Stimulated activated CD4-positive, alpha-beta T cell treated with anti-CD3 and anti-CD28 coated beads, Interleukin-15, amount 100 ng/mL, for 24 hours (primary cell): ENCODE results near the gene HBEGF.

ENCODE experiments used
- DNase-seq: peaks from one replicate; pipeline ENCODE4 v3.0.0-alpha.2; 2020

The HBEGF gene, protein sequence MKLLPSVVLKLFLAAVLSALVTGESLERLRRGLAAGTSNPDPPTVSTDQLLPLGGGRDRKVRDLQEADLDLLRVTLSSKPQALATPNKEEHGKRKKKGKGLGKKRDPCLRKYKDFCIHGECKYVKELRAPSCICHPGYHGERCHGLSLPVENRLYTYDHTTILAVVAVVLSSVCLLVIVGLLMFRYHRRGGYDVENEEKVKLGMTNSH

GRCh38 chr5:140346348-140347221 lies at the start of gene HBEGF:
Gene HBEGF, minus strand, starts transcription at chr5:140346603. Its CDS starts 275 bp downstream, at chr5:140346328.
- DNase-seq, result peak; percentile 72

- no peak for DNase-seq
These were observed 47.3 kb upstream of the HBEGF start for GRCh38 chr5:140393738-140394137.

GRCh38 chr5:140391732-140392131 lies 45.3 kb upstream of the HBEGF start:
- no peak for DNase-seq

DNA sequence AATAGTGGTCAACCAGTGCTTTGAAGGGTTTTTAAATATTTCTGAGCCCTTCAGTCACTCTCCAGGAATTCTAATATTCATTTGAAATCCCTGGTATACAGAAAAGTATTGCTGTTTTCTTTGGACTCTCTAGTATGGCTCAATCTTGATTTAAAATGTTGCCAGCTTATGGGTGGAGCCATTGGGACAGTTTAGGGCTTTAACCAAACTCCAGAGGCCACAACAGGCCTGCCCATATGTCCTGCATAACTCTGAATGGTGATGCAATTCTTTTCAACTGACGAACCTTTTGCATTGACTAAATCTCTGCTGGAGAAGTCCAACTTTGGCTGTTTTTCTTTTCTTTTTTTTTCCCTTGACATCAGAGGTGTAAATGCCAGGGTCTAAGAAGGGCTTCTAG lies 44.9 kb upstream of the HBEGF start:
- DNase-seq, result no peak

DNA sequence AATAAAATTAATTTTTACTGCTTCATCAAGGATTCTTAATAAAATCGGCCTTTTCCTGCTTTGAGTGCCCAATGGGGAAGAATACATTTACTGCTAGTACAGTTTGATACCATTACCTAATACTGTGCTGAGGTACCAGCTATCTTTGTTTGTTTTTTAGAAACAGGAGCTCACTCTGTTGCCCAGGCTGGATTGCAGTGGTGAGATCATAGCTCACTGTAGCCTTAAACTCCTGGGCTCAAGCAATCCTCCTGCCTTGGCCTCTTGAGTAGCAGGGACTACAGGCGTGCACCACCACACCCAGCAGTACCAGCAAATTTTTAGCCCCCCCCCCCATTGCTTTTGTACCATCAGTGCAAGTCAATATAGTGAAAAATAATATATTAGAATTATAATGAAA lies 41.6 kb upstream of the HBEGF start:
- DNase-seq, result no peak

DNA sequence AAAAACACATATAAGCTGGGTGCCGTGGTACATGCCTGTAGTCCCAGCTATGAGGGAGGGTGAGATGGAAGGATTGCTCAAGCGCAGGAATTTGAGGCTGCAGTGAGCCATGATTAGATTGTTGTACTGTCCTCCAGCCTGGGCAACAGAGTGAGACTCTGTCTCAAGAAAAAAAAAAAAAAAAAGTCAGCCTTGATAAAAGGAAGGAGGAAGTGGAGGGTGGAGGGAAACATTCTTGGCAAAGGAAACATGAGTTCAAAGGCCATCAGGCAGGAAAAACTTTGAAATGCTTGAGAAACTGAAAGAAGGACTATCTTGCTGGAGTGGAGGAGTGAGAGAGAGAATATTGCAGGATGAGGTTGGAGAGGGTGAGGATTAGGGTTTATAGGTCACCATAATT lies 36.9 kb upstream of the HBEGF start:
- DNase-seq, result no peak

GRCh38 chr5:140382866-140383265 lies 36.5 kb upstream of the HBEGF start:
- no peak for DNase-seq

- DNase-seq, result peak; percentile 13
These were observed 35.6 kb upstream of the HBEGF start for GRCh38 chr5:140381972-140382371.

DNA sequence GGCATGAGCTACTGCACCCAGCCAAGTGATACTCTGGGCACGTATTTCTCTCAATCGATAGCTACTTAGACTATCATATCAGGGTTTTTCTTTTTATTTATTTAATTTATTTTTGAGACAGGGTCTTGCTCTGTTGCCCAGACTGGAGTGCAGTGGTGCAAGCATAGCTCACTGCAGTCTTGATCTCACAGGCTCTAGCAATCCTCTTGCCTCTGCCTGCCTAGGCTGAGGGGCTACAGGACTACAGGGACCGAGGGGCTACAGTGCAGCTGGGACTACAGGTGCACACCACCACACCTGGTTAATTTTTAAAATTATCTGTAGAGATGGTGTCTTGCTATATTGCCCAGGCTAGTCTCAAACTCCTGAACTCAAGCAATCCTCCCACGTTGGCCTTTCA lies 34.9 kb upstream of the HBEGF start:
- DNase-seq, result no peak

GRCh38 chr5:140372971-140373487 lies 26.6 kb upstream of the HBEGF start:
- DNase-seq, result peak; percentile 47

GRCh38 chr5:140371356-140372151 lies 25.2 kb upstream of the HBEGF start:
- DNase-seq, result no peak

- DNase-seq, result peak; percentile 7
These were observed 21.0 kb upstream of the HBEGF start for GRCh38 chr5:140367256-140368013.

GRCh38 chr5:140366589-140367255 lies 20.3 kb upstream of the HBEGF start:
- DNase-seq, result no peak

GRCh38 chr5:140365941-140366340 lies 19.5 kb upstream of the HBEGF start:
- no peak for DNase-seq

GRCh38 chr5:140365282-140365681 lies 18.9 kb upstream of the HBEGF start:
- no peak for DNase-seq

- DNase-seq, result no peak
These were observed 18.0 kb upstream of the HBEGF start for GRCh38 chr5:140364472-140364765.

- no peak for DNase-seq
These were observed 17.4 kb upstream of the HBEGF start for GRCh38 chr5:140363631-140364471.

DNA sequence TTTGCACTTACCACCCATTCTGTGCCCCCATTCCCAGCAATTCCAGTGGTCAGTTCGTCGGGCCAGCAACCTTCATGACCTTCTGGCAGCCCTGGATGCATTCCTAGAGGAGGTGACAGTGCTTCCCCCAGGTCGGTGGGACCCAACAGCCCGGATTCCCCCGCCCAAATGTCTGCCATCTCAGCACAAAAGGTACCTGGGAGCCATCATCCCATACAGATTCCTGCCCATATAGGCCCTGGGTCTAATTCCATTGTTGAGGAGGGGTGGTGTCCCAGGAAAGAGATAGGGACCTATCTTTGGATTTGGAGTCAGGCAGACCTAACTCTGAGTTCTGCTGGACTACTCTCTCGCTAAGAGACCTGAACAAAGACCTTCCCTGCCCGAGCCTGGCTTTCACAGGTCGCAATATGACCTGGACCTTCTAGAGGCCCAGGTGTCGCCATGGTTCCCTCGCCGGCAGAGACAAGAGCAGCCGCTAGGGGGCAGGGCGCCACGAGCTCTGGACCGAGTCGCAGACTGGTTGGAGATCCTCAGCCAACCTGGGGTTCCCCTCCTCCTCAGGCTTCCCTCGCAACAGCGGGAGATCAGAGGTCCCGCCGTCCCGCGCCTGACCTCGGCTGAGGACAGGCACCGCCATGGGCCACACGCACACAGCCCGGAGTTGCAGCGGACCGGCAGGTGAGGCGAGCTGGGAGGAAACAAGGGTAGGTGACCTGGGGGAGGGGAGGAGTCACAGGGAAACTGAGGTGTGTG lies 16.6 kb upstream of the HBEGF start:
- peak; percentile 91 for DNase-seq

DNA sequence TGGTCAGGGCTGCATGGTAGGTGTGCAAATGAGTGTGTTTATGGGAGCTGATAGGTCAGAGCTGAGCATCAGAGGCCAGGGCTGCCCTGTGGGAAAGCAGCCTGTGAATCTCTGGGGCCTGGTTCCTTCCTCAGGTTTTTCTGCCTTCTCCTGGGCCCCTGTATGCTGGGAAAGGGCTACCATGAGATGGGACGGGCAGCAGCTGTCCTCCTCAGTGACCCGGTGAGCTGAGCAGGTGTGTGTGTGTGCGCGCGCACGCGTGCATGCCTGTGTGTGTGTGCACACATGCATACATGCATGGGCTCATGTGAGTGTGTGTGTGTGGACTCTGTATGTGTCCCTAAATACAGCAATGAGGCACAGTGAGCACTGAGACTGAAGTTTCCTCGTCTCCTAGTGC lies 15.9 kb upstream of the HBEGF start:
- no peak for DNase-seq

DNA sequence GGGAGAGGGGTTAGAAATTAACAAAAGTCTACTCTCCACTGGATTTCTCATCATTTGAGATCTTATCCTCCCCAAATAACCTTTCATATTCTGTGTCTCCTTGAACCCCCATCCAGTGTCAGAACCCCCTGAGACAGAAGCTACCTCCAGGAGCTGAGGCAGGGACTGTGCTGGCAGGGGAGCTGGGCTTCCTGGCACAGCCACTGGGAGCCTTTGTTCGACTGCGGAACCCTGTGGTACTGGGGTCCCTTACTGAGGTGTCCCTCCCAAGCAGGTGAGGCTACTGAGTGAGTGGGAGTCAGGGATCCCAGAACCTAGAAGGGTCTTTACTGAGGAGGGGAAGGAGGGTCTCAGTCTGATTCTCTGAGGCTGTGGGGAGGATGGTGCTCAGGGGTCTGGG lies 15.5 kb upstream of the HBEGF start:
- DNase-seq, result no peak
